Stimulated activated CD4-positive, alpha-beta T cell treated with anti-CD3 and anti-CD28 coated beads, Interleukin-4, amount 100 ng/mL, for 48 hours (primary cell): ENCODE results near the gene CD200.
"Not testable (repeated sequence)": the region's sequence is repeated elsewhere in the genome, so short reads cannot be mapped to it uniquely, and the experiment has no call there.

Experiments
- DNase-seq, 2 donors: peaks; one replicate each; pipeline ENCODE4 v3.0.0-alpha.2; 2020; ENCODE audit warnings: low read depth in 2 of 2

Gene CD200

GRCh38 chr3:112390783-112391641 lies 58.1 kb downstream of the CD200 start:
- no peak for DNase-seq

GRCh38 chr3:112391648-112392047 lies 58.7 kb downstream of the CD200 start:
- no peak for DNase-seq

- no peak for DNase-seq
Observed at GRCh38 chr3:112392393-112393359, 59.7 kb downstream of the CD200 start.

- DNase-seq = no peak
Observed at GRCh38 chr3:112393360-112393728, 60.4 kb downstream of the CD200 start.

- no peak for DNase-seq
Observed at GRCh38 chr3:112394003-112394640, 61.2 kb downstream of the CD200 start.

GRCh38 chr3:112395181-112395895 lies 62.4 kb downstream of the CD200 start:
- no peak for DNase-seq

- no peak for DNase-seq
Observed at GRCh38 chr3:112395896-112396290, 62.9 kb downstream of the CD200 start.

GRCh38 chr3:112397556-112397955 lies 64.6 kb downstream of the CD200 start:
- no peak for DNase-seq

- DNase-seq = no peak
Observed at GRCh38 chr3:112399064-112399463, 66.1 kb downstream of the CD200 start.

GRCh38 chr3:112399554-112399953 lies 66.6 kb downstream of the CD200 start:
- DNase-seq = not testable (repeated sequence)

GRCh38 chr3:112400317-112400716 lies 67.4 kb downstream of the CD200 start:
- DNase-seq = not testable (repeated sequence)

- no peak for DNase-seq
Observed at GRCh38 chr3:112401617-112402016, 68.7 kb downstream of the CD200 start.

- no peak for DNase-seq
Observed at GRCh38 chr3:112403103-112403502, 70.1 kb downstream of the CD200 start.

- DNase-seq = not testable (repeated sequence)
Observed at GRCh38 chr3:112404924-112405549, 72.1 kb downstream of the CD200 start.

- peak in 1 of 2 donors; percentile 38 for DNase-seq
Observed at GRCh38 chr3:112405845-112406244, 72.9 kb downstream of the CD200 start.

- no peak for DNase-seq
Observed at GRCh38 chr3:112407214-112407887, 74.4 kb downstream of the CD200 start.

GRCh38 chr3:112407888-112408702 lies 75.1 kb downstream of the CD200 start:
- no peak for DNase-seq

GRCh38 chr3:112409041-112409440 lies 76.1 kb downstream of the CD200 start:
- no peak for DNase-seq

- no peak for DNase-seq
Observed at GRCh38 chr3:112411425-112411824, 78.5 kb downstream of the CD200 start.
